Measurements from ENCODE around the gene MAP3K8.
A peak's percentile ranks its signal among the peaks of the same experiment; 100 is the strongest.

DNA sequence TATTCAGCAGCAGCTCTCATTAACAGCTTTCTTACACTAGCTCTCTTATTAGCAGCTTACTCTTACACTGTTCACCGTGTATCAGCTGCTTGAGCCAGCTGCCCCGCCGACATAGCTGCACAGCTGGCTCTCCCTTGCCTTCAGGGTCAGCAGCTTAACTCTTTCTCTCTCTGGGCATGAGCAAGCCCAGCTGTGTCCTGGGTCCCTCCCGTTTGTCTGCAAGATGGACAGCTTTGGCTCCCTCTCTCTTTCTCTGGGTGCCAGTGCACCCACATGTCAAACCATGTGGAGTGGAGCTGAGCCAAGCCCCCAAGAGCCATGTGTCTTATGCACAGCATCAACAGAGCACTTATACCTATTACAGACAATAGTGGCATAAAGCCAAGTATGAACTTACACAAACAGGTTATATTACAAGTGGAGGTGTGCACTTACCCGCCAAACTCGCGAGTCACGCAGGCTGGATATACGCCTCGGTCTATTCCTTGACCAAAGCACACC lies 49.2 kb upstream of the MAP3K8 start:
- TF ChIP-seq, protein P1, sequence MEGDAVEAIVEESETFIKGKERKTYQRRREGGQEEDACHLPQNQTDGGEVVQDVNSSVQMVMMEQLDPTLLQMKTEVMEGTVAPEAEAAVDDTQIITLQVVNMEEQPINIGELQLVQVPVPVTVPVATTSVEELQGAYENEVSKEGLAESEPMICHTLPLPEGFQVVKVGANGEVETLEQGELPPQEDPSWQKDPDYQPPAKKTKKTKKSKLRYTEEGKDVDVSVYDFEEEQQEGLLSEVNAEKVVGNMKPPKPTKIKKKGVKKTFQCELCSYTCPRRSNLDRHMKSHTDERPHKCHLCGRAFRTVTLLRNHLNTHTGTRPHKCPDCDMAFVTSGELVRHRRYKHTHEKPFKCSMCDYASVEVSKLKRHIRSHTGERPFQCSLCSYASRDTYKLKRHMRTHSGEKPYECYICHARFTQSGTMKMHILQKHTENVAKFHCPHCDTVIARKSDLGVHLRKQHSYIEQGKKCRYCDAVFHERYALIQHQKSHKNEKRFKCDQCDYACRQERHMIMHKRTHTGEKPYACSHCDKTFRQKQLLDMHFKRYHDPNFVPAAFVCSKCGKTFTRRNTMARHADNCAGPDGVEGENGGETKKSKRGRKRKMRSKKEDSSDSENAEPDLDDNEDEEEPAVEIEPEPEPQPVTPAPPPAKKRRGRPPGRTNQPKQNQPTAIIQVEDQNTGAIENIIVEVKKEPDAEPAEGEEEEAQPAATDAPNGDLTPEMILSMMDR (IDR thresholded peaks at IDR 0.05; ENCODE audit: poor library complexity, severe bottlenecking), result peak; percentile 36
- TF ChIP-seq POLR2AphosphoS5 (IDR thresholded peaks at IDR 0.05), result no peak
